Islet precursor cell (in vitro differentiated cells): ENCODE data around the gene LGR4.

Experiments
- DNase-seq: peaks from one replicate; pipeline ENCODE4 v3.0.0-alpha.2; 2018

The LGR4 gene

DNA sequence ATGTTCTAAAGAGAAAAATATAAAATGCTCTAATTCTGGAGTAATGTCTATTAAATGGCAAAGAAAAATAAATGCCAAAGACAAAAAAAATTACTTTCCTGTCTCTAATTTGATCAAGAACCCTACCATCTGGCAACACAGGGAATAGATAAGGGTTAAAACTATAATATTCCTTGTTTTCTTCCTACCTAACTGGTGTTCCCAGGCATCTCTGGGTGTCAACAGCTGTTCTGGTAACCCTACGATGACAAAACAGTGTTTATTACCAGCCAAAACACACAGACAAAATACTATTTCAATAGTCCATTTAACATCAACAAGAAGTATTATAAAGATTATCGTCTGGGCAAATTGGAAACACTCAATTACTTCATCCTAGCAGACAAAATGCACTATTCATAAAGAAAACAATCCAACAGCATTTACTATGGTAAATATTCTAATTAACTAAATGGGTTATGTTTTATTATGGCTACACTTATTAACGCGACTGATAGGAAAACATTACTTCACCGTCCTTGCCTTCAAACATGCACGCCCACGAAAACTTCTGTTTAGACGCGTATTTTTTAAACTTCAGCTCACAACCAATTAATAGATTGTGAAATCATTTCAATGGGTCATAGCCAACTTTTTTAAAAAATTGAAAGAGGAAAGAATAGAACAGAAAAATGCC is 50.6 kb downstream of the LGR4 start:
- DNase-seq, result no peak

DNA sequence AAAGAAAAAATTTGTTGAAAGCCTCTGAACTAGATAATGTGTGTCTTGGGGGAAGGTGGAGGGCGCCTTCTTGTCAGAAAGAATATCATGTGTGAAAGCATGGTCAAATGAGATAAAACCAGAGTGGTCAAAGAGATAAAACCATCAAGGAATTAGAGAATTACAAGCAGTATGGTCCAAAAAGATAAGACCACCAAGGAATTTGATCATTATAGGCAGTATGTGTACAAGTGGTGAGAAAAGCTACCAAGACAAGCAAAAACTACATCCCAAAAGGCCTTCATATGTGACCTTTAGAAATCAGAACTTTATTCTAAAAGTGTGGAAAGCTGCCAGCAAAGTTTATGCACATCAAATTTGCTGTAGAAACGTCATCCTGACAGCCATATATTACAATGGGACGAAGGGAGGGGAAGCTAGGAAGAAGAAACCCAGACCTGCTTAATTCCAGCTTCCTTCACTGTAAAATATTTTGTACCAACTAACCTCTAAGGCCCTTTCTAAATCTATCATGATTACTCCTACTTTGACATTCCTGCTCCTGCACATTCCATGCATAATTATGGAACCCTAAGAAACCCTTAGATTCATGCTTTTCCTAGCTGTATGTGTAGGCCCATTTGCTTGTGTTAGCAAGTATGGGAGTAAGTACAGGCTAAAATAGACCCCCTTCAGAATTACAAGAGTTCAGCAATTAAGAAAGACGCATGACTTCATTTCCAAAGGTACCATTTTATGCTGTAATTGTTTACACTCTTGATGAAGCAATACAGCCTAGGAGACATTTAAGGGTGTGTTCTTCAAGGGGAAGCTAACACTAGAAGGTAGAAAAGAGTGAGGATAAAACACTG is 51.6 kb downstream of the LGR4 start:
- DNase-seq, result no peak

DNA sequence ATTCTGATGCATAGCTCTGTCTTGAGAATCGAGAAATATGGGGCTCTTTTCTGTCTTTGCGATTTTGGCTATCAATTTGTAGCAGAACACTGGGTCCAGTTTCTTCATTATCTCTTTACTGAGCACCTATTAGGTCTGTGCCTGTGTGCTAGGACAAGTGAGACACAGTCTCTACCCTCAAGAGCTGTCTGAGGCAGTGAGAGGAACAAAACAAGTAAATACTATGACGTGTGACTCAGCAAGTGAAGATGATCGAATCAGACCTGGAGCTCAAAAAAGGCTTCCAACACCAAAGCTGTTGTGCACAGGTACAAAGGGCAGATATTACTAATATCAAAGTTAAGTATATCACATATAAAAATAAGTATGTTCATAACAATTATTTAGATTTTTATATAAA is 52.4 kb downstream of the LGR4 start:
- no peak for DNase-seq

DNA sequence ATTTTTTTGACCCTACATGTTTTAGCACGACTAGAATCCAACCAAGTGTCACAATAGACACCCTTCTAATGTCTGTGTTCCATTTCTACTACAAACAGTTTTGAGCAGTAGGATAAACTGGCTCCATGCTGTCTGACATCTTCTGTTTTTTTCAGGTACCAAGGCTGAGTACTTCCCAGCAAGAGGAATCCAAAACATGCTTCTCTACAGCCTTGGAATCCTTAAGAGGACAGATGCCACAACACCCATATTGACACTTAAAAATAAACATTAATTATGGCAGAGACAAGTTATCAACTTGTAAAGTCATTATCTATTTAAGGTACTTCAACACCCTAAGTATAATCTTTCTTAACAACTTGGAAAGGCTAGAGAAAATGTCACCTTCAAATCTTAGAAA is 54.2 kb downstream of the LGR4 start:
- no peak for DNase-seq

DNA sequence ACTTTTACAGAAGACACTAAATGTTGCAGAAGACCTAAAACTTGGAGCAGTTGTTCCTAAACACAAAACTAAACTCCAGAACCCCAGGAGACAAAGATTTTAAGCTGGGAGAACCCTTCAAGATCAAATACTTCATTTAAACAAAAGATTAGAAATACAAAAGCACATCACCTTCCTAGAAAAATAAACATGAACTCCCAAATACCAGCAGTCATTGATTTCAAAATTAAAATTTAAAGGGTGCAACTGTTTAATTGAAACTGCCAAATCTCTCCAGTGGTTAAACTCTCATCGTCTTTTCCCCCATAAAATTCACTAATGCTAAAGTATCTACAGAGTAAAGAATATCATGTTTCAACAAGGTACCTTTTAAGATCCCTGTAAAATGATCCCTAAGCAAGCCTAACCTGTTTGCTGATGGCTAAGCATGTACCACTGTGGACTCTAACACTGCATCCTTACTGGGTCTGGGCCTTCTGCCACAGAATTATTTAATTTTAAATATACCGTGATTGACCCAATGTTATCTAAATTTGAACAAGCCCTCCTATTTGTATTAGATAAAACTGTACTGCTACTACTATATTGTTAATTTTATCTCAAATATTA is 55.9 kb downstream of the LGR4 start:
- DNase-seq, result no peak

DNA sequence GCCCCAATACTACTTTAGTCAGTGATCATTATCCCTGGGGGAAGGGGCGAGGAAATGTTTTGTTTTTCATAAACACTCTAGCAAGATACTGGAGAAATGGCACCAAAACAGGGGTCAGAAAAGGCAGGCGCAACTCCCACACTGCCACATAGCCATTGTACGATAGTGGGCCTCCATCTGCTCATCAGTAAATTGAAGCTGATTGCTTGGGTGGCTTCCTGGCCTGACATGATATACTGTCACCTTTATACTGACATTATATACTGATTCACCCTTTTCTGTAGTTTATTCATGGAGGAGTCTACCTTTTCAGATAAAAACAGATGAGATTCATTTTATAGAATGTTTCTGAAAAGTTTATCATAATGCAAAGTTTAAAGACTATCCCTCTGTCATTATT is 57.9 kb downstream of the LGR4 start:
- no peak for DNase-seq

DNA sequence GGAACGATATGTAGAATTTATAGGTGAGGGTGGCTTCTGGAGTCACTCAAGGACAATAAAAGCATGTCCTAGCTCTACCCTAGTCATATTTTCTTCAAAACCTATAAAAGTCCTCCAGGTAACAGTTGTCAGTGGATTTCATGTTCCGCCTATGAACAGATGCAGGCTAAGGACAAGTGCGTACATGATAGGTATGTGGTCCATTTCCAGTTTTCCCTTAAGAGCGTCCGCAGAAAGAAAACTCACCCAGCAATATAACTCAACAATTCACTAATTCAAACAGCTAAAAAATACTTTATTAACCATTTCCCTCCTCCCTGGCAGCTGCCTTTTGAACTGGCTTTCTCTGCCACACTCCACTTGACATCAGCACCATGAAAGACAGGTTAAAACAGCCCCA is 59.4 kb downstream of the LGR4 start:
- no peak for DNase-seq

DNA sequence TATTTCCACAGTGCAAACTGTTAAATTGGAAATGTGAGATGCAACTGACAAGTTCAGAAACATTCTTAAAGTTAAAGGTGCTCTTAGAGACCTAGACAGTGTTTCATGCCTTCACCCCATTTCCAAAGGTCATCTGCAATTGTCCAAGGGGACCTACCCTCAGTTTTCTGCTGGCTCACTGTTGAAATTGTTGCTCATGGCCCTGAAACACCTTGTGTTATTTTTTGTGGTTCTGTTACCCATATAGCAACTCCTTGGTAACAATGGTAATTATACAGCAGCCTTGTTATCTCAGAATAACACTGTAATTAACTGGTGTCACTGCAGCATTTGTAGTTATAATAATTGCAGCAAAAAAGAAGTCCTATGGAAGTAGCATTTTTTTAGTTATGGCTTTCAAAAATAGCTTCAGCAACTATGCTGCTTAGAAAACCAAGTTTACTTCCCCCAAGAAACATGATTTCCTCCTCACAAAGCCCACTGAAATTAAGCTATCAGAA is 60.3 kb downstream of the LGR4 start:
- DNase-seq, result no peak

DNA sequence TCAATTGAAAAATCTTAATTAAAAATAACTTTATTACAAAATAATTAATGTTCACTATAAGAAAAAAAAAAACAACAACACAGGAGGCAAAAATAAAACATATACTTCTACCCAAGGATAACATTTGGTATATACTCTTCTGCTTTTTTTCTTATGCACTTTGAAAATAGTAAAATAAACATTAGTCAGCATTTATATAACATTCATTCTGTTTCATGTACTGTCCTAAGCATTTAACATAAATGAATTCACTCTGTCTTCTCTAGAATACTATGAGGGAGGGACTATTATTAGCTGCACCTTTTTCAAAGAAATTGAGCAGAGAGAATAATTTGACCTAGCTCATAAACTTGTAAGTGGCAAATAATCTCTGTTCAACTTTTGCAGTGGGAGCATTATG is 61.3 kb downstream of the LGR4 start:
- no peak for DNase-seq

DNA sequence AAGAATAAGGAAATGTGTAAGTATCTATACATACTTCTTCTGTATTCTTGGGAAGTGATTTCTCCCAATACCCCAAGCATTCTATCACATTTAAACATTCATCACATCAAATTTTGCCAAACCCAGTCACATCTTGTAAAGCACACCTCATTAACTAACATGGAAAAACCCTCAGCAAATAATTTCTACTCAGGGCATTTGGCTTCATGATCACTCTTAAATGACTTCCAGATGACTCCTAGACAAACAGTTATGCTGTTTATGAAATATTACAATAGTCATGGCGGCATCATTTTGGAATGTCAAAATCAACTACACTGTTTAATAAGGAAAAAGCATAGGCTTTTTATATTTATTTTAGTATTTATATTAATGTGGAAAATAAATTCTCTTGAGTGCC is 62.3 kb downstream of the LGR4 start:
- no peak for DNase-seq

DNA sequence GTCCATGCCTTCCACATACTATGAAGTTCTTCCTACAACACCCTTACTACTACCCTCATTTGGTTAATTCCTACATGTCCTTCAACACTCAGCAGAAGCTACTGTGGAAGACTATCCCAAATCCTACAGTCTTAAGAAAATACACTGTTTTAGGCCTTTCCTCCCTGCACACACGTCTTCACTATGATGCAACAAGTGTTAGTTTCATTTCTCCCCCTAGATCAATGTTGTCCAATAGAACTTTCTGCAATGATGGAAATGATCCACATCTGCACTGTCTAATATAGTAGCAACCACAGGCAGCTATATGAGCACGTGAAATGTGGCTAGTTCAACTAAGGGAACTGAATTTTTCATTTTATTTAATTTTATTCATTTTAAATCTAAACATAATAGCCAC is 62.8 kb downstream of the LGR4 start:
- DNase-seq, result no peak

DNA sequence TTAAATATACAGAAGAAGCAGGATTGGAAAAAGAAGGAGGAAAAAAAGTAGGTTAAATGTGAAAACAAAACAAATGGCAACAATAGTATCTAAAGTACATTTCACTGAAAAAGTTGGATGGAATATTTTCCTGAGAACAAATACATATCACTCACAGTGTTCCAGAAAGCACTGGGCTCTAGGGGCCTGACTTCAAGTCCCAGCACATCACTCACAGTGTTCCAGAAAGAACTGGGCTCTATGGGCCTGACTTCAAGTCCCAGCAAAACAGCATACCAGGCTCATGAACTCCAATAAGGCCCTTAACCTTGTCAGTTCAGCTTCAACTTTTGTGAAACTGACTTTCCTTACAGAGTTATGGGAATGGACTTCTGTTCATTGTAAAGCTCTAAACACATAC is 63.5 kb downstream of the LGR4 start:
- no peak for DNase-seq

DNA sequence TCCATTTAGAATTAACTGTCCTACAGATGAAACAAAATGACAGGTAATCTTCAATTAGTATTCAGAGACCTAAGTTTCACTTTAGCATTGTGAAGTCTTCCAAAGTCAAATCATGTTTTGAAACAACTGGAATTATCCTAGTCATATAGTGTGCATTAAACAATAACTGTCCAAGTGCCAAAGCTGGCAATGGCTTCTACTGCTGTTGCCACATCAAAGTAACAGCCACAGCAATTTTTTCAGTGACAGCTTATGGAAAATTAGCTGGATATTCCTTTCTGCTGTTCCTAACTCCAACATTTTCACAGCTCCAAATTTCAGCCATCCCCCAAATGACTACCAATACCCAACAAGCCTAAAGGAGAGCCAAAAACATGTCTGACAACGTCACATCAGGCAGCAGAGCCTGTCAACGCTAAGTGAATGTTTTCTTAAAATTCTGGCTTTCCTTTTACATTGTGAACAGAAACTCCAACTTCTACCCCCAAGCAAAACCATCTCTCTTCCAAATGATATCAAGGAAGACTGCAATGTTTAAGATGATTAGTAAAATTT is 64.3 kb downstream of the LGR4 start:
- DNase-seq, result no peak

DNA sequence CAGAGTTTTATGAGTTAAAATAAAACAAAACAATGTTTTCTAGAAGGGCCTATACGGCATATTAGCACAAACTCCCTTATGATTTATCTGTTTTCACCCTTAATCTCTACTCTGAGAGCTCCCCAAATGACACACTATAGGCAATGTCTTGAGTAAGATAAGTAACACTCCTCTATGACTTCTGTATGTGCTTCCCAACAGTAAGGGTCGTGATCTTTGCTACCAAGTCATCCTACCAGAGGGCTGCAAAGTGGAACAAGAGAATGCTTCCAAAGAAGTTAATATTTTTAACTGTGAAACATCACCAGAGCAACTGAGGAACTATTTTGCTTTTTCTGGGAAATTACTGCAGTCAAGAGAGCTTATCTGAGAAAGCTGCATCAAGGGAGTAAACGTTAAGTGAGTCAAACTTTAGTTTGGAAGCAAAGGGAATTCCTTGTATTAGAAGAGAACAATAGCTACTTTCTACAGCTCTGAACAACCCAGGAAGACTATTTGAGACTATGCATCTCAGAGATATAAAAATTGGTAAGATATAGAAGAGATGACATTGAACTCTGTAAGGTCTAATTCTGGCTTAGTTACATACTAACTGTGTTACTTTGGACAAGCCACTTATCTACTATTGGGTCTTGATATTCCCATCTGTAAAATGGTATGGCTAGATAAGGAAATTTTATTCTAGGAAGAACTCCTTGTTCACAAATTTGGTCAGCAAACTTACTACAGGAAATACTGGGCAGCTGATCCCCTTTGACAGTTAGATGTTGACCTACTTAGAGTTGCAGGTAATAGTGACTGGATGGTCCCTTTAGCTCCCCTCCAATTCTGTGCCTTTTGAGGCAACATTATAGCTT is 65.9 kb downstream of the LGR4 start:
- no peak for DNase-seq

DNA sequence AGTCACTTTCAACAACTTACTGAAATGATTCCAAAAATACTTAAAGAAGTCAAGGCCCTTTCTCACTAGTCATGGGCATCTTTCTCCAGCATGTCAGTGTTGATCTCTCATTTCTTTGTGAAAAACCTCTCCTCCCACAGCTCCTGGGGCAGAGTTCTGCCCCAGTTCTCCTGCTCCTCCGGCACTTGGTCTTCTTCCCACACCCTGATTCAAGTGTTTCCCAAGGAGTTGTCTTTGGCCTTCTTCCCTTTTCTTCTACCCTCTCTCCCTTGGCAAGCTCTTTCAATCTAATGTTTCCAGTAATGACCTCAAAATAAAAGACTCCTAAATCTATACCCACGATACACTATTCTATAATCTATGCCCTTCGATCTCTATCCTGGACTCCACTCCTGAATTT is 67.5 kb downstream of the LGR4 start:
- no peak for DNase-seq

DNA sequence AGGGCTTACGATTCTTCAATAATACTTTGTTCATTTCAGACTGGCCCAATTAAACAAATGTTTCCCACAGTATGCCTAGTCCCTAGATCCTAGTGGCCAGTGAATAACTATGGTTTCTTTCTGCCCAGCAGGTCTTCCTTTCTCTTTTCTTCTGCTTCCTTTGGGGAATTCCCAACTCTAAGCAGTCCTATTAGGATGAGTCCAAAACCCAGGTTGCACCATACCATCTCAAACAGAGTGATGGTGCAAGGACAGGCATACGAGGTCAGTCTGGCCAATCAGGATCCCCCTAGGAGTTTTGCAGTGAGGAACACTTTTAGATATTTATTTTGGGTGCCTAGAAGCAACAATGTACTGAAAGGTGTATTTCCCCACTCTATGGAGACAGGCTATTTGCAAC is 68.2 kb downstream of the LGR4 start:
- no peak for DNase-seq

DNA sequence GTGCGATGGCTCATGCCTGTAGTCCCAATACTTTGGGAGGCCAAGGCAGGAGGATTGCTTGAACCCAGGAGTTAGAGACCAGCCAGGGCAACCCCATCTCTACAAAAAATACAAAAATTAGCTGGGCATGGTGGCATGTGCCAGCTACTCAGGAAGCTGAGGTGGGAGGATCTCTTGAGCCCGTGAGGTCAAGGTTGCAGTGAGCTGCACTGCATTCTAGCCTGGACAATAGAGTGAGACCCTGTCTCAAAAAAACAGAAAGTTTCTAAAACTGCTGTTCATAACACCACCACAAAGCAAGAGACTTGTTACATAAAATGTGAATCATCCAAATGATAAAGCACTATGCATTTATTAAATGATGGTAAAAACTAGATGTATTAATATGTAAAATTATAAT is 69.4 kb downstream of the LGR4 start:
- DNase-seq, result no peak

DNA sequence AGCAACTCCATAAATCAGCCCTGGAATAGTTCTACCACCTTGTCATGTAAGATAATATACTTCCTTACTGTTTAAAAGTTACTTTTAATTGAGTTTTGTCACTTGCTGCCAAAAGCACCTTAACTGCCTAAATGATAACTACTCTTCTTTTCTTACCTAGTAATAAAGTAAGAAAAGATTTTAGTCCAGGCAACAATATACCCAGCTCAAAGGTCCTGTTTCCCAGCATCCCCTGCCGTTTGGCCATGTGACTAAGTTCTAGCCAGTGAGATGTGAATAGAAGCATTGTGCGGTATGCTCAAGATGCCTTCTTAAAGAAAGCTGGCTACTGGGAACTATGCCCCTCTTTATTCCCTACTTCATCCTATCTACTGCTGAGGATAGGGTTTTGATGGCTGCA is 70.1 kb downstream of the LGR4 start:
- no peak for DNase-seq

DNA sequence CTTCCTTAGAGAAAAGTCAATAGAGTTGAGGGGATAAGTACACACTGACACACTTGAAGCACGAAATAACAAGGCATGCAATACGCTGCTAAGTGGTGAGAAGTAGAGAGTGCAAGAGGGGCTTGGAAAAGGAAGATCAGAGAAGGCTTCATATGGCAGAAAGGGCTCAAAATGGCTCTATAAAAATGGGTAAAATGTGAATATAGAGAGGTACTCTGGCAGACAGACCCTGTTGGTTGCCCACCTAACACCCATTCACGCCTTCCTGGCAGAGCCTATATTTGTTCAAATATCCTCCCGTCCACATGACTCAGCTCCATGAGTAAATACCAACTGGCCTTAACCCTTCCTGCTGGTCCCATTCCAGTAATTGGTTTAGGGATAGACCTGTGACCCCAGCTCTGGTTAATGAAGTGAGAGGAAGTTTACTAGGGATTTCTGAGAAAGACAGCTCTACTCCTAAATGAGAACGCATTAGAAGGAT is 70.7 kb downstream of the LGR4 start:
- DNase-seq, result no peak

DNA sequence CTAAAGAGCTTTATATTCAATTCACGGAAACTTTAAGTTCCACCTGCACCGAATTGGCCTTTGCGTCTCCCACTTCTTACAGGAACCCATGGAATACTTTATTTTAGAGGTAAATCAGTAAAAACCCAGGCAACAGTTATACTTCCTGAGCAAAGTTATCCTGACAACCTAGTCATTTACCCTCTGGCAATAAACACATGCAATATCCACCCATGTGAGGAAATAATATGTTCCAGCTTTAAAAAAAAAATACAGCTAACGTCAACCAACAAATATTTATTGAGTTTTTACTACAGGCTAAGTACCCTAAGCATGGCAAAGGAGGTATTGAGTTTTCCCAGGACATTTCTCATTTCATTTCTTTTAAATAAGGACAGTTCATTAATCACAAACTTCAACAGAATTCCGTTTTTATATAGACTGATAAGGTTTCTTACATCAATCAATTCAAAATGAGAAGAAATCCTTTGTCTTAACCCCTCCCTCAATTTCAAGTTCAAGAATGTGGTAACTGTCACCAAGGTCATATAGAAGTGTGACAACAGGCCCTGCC is 71.2 kb downstream of the LGR4 start:
- no peak for DNase-seq

DNA sequence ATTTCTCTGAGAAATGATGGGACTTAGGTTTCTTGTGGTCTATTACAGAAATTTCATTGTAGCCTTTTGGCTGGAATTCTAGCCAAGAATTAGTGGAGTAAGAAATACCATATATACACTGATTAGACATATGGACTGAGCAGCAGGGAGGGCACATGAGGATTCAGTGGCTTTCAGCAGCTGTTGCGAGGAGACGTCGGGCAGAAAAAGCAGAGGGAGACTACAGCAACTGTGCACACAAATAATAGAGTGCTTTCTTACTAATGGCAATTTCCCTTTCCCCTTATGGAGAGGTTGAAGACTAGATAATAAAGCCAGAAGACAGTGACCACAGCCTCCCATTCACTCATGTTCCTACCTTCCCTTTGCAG is 74.2 kb downstream of the LGR4 start:
- DNase-seq, result no peak

DNA sequence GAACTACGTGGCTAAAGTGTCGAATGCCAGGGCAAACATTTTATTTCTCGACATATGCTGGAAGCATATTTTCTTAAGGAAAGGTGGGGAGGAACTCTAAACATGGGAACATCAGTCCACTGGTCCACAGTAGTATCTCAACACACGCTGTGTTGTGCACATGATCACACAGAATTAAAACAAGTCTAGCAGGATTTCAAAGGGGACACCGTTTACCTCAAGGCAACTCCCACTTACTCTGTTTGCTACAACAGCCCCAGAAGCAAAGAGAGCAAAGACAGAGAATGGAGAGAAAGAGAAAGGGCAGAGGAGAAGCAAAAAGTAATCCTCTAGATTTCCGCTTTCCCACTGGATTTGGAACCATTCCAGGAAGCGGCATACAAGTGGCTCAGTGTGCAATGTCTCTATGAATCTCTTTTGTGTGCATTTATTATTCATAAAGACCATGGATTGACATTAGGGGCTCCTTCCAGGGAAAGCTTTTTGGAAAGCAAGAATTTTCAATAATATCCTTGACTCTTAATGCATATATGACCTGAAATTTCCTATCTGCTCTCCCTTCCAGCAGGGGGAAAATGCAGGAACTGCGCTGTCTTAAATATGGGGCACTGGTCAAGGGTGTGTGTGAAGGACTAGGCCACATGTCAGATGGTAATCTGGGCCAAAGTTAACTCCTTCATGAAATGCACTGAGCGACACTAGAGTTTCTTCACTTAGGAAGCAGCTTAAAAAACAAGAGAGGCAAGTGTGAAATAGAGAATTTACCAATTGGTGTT is 74.8 kb downstream of the LGR4 start:
- no peak for DNase-seq
